GM19193 (cell line): ENCODE data around the gene APBA3.

Experiments used
- POLR2A ChIP-seq: IDR thresholded peaks from 4 replicates; pipeline ENCODE4 v1.6.1; 2011; ENCODE audit not compliant: insufficient read depth, insufficient read length; ENCODE audit errors: extremely low read depth

The APBA3 gene

GRCh38 chr19:3761382-3762129 is at the start of gene APBA3:
TSS of gene APBA3 (minus strand) at chr19:3761692. CDS start at chr19:3760264, 1,428 bp downstream.
- peak; percentile 94 for TF ChIP-seq POLR2A

- TF ChIP-seq POLR2A = no peak
Observed at GRCh38 chr19:3810708-3811355, 49.3 kb upstream of the APBA3 start.

DNA sequence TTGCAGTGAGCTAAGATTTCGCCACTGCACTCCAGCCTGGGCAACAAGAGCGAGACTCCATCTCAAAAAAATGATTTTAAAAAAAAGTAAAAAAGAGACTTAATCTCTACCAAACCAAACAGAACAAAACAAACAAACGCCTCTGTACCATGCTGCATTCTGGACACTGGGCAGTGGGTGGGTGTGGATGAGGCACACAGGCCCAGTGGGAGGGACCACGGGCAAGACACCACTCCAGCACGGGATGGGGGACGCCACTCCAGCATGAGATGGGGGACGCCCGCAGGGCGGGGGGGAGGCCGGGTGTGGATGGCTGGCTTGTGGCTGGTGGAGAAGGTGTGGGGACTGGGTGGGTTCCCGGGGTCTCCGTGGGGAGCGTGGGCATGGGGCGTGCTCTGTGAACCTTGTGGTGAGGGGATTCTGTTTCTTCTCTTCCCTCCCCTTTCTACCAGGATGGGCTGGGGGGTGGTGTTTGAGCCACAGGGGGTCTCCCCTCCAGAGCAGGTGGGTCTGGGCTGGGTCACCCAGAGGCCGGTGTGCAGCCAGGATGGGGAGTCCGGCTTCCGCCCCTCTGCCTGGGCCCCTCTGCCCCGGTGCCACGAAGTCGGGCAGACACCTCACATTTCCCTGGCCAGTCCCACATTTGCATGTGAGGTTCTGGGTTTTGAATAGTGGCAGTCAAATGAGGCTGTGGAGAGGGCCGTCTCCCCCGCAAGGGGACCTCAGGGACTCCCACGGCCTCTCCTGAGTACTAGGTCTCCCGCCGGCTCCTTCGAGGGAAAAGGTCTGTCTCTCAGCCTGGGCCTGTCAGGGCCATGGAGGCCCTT is 48.6 kb upstream of the APBA3 start:
- TF ChIP-seq POLR2A = no peak

GRCh38 chr19:3808420-3809143 is 47.1 kb upstream of the APBA3 start:
- no peak for TF ChIP-seq POLR2A

GRCh38 chr19:3807574-3808354 is 46.3 kb upstream of the APBA3 start:
- no peak for TF ChIP-seq POLR2A

GRCh38 chr19:3807131-3807480 is 45.6 kb upstream of the APBA3 start:
- TF ChIP-seq POLR2A = no peak

DNA sequence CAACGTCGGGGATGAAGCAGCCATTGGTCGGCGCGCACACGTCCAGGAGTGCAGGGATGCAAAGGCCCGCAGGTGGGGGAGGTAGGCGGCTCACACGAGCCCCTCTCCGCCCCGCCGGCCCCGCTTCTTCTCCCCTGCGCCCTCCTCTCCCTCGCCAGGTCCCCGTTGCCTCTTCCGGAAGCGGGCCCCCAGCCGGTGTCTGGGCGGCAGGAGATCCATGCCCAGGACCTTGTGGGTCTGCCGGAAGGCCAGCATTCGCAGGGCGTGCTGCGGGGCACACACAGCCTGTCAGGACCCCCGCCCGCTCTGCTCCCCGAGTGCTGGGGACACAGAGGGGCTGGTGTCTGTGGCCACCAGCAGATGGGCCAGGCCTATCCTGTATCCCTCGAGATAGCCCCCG is 44.4 kb upstream of the APBA3 start:
- TF ChIP-seq POLR2A = no peak

DNA sequence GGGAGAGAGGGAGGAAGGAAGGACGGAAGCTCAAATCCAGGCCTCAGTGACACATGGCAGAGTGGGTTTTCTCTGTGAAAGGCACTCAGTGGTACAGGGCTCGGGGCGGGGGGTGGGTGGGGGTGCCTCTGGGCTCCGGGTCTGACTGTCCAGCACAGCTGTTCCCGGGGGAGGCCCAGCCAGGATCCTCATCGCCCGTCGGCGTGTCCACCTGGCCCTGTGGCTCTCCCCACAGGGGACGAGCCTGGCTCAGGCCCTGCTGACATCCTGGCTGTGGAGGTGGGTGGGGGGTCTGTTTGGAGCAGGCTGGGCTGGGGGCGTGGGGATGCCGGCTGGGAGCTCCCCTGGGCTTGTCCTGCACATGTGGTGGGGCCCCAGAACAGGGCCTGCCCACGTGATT is 42.9 kb upstream of the APBA3 start:
- no peak for TF ChIP-seq POLR2A

DNA sequence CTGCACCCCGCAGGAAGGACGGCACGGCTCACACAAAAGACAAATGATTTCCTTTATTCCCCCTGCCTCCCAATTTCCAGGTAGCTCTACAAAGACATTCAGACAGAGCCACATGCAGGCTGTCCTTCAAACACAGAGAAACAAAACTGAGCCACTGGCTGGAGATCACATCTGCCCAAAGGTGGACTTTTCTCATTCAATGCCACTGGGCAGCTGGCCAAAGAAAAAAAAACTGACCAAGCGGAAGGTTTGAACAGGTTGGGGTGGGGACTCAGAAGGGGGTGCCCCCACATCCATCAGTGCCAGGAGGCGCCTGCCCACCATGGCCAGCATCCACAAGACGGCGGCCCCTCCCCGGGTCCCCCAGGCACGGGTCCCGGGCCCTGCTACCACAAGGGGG is 42.5 kb upstream of the APBA3 start:
- TF ChIP-seq POLR2A = no peak

DNA sequence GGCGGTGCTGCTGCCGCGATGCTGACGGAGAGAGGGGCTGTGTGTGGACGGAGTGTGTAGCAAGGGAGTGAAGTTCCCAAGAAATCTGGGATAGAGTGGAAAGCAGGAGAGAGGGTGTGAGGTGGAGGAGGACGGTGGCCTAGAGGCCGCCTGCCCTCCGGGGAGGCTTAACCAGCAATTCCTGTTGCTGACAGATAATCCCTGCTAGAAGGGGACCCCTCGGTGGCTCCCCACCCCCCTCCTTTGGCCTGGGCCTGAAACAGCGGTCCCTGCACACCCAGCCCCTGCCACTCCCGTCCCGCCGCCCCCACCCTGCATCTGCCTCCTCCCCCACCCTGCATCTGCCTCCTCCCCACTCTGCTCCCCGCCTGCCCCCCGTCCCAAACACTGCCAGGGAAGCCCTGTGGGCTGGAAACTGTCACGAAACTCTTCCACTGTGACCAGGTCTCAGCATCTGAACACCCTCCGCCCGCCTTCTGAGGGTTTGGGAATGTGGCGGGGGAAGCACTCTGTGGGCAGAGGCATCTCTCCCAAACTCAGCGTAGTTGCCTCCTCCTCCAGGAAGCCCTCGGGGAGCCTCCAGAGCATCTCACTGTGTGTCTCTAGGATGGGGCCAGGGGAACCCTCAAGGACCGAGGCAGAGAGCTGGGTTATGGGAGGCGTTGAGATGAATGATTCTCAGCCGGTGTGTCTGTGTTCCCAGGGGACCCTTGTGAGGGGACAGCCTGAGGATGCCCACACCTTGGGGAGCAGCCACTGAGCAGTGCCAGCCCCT is 41.8 kb upstream of the APBA3 start:
- no peak for TF ChIP-seq POLR2A

DNA sequence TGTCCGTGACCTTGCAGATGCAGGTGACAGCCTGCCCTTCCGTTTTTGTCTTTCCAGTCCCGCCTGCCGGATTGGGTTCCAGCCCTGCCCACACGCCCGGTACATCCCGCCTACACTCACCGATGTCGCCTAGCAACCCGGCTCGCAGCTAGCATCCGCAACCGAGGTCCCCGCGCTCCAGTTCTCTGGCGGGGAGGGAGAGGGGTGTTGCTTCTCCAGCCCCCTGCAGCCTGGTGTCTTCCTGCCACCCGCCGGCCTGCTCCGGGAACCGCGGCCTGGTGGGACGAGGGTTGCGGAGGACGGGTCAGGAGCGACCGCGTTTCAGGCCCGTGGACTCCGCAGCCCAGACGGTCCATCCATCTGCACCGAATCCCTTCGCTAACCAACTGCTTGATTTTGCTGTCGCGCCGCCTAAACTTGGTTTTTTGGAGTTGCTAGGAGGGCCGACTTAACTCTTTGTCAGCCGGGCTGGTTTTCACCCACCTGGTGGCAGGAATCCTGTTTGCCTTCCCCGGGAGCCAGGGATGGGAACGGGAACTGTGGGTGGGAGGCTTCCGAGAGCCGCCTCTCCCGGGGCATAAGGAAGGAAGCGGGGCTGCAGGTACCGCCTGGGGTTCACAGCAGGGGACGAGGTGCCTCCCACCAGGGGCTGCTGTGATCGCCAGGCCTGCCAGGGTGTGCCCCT is 40.1 kb upstream of the APBA3 start:
- TF ChIP-seq POLR2A = no peak

DNA sequence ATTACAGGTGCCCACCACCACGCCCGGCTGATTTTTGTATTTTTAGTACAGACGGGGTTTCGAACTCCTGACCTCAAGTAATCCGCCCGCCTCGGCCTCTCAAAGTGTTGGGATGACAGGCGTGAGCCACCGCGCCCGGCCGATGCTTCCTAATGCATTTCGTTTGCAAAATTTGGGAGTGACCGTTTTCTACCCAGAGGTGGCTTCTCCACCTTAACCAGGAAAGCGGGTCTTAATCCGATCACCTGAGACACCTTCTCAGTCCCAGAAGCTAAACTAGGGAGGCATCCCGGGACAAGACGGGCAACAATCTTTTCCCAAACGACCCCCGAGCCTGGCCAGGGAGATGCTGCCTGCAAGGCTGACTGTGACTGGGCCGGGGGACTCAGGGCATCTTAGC is 39.5 kb upstream of the APBA3 start:
- TF ChIP-seq POLR2A = no peak

DNA sequence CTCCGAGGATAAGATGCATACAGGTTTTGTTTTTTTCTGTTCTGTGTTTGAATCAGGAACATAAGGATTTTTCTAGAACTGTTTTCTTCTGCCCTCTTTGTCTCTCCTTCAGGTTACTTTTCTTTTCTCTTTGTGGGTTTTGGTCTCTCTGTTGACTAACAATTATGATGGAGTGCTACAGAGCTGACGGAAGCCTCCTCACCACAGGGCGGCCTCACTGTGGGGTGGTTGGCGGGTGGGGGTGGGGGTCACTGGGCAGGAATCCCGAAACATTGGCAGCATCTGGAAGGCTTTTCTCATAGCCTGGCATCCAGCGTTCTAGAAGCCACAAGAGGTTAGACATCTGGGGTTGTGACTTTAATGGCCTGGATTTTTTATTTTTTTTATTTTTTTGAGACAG is 36.6 kb upstream of the APBA3 start:
- TF ChIP-seq POLR2A = no peak

DNA sequence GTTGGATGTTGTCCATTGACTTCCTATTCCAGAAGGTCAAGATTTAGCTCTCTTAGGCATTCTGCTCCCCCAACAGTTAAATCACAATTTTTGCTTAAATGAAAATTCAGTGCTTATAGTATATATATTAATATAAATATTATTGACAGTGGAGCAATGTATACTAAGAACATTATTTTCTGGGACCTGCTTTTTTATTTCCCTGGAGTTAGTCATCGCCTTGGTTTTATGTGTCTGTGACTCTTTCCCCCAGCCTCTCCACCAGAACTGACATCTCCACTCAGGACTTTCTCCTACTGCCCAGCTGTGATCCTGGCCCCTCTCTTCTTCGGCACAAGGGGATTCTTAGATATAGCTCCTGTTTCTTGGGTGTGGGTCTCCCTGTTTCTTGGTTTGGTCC is 34.9 kb upstream of the APBA3 start:
- TF ChIP-seq POLR2A = no peak

DNA sequence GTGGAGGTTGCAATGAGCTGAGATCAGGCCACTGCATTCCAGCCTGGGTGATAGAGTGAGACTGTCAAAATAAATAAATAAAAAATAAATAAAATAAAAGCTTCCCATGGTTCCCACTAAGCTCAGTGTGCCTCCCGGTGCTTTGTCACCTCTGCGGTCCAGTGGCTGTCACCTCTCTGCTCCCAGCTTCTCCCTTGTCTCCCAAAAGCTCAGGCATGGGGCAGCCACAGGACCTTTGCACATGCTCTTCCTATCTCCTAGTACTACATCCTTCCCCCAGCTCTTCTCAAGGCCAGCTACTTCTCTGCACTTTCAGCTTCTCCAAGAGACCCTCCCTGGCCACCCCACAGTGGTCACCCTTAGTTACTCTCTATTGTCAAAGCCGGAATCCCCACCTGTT is 32.3 kb upstream of the APBA3 start:
- no peak for TF ChIP-seq POLR2A
